Amniotic epithelial cell (primary cell): ENCODE measurements around the gene MRGPRD.

Experiments used
- DNase-seq: peaks from one replicate; pipeline ENCODE4 v3.0.0-alpha.2; 2010; ENCODE audit warnings: low read depth

The MRGPRD gene

DNA sequence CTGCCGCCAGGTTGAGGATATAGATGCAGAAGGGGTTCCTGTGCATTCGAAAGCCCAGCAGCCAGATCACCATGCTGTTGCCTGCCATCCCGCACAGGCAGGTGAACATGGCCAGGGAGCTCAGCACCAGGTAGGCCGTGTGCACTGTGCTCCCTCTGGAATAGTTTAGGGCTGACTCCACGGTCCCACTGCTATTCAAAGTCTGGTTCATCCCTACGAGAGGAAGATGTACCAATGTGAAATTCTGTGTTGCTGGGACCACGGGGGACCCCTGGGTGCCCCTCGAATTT lies at the start of gene MRGPRD:
Gene MRGPRD, minus strand, starts transcription at position 211 of the 290 bp plus-strand sequence. Its CDS starts 0 bp downstream, at position 211.
- DNase-seq = no peak

- DNase-seq = peak; percentile 38
These were observed 49.5 kb upstream of the MRGPRD start for GRCh38 chr11:69030301-69030700.

DNA sequence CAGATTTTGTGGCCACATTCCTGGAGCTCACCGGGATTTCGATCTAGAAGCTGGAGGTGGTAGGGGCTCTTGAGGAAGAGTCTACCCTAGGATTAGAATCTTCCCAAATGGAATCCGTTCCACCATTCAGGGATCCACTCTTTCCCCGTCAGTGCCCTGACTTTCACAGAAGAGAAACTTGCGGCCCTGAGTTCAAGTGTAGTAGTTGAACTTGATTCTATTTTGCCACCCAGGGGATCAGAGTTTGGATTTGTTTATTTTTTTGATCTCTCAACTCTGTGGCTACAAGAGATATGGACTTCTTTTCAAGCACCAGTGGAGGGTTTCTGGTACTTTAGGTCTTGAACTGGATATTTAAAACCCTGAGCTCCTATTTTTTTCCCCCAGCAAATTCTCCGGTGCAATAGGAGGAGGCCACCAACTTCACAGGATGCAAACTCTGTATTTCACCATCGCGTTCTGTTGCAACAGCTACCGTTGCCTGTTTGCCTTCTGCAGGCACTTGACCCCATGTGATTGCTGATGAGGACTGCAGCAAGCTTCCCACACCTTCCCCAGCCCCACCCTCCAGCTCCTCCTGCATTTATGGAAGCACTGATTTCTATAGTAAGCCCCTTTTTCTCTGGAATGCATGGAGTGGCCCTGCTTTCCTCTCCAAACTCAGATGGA lies 47.1 kb upstream of the MRGPRD start:
- peak; percentile 88 for DNase-seq

DNA sequence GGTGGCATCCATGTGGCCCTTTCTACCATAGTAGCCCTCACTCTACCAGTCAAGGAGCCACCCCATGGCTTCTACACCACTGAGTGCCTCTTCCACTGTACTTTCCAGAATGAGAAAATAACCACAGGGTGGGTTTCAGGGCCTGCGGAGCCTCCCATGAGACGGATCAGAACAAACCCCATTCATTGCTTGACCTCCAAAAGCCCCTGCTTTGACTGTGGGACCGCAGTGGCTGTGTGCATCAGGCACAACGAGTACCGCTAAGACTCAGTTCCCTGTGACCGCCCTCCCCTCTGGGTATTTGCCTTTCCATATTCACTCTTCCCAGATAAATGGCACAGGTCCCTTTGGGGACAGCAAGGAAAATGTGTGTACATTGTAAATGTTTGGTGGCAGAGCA lies 43.7 kb upstream of the MRGPRD start:
- DNase-seq = no peak

- DNase-seq = peak; percentile 70
These were observed 41.5 kb upstream of the MRGPRD start for GRCh38 chr11:69022260-69022659.

DNA sequence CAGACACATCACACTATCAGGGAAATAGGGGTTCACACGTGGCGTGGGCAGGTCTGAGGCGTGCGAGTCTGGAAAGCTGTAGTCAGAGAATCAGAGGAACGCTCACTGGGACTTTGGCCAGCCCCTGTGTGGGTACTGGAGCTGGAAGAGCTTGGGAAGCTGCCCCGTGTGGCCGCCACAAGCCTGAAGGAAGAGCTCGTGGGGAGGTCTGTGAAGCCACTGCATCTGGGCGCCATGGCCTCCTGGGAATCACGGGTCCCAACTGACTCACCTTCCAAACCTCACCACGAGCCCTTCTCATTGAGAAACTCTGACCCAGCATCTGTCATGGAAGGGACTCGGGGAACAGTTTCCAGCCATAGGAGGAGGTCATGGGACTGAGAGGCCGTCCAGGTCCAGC lies 38.1 kb upstream of the MRGPRD start:
- DNase-seq = peak; percentile 44

DNA sequence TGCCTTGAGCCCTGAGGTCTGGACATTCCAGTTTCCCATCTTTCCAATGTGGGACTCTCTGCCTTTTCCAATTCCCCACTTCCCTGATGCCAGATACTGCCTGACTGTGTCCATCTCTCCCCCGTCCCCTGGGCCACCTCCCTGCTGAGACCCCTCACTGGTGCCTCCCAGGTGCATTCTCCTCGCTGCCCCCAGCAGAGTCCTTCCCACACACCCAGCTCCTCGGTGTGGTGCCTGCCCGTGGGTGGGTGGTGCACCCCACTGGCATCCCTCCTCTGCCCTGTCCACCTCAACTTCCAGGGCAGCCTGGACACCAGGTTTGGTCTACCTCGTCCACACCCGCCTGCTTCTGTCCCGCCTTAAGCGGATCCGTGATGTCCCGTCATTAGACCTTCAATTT lies 37.2 kb upstream of the MRGPRD start:
- no peak for DNase-seq

DNA sequence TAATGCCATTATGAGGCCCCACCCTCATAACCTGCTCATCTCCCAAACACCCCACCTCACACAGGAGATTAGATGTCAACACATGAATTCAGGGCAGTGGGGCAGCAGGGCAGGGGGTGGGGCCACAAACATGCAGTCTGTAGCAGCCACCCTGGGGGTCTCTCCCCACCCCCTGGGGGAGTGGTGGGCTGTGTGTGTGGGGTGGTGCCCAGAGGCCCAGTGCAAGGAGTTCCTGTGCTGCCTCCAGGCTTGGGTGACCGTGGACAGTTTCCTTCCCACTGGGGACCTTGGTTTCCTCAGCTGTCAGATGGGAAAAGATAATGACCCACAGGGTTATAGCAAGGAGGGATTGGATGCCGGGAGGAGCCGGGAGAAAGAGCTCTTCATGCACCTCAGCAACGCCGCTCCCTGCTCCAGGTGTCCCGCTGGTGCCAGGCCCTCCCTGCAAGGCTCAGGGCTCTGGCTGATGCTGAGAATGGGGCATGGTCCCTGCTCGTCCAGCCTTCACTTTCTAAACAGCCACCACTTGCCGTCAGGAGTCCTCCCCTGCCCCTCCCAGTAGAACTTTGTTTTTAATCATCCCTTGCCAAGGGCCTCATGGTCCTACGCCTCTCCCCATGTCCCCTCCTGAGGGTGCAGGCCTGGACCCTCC lies 34.2 kb upstream of the MRGPRD start:
- DNase-seq = no peak

- DNase-seq = no peak
These were observed 33.5 kb upstream of the MRGPRD start for GRCh38 chr11:69014084-69014851.

GRCh38 chr11:69013009-69013951 lies 32.5 kb upstream of the MRGPRD start, which contains the start of gene MRGPRF:
TSS of gene MRGPRF (minus strand) at chr11:69013246. CDS start at chr11:69009901, 3,345 bp downstream.
- DNase-seq = peak; percentile 45

- DNase-seq = peak; percentile 66
These were observed 31.6 kb upstream of the MRGPRD start for GRCh38 chr11:69012092-69013008.

DNA sequence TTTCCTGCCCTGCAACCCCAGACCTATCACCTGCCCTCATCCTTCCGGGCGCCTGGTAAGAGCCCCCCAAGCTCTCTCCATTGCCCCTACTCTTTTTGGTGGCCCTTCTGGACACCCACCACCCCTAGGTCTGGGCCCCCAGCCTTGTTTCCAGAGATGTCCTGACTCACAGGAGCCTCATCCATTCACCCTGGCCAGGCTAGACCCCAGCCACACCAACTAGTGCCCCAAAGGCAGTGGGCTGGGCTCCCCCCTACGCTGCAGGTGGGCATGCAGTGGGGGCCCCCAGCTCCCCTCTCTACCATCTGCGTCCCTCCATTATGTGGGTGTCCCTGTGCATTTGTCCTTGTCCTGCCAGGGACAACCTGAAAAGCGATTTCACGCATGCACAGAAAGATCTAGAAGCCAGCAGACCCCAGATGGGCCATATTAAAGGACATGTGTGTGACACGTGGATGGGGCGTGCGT lies 30.9 kb upstream of the MRGPRD start:
- DNase-seq = no peak

DNA sequence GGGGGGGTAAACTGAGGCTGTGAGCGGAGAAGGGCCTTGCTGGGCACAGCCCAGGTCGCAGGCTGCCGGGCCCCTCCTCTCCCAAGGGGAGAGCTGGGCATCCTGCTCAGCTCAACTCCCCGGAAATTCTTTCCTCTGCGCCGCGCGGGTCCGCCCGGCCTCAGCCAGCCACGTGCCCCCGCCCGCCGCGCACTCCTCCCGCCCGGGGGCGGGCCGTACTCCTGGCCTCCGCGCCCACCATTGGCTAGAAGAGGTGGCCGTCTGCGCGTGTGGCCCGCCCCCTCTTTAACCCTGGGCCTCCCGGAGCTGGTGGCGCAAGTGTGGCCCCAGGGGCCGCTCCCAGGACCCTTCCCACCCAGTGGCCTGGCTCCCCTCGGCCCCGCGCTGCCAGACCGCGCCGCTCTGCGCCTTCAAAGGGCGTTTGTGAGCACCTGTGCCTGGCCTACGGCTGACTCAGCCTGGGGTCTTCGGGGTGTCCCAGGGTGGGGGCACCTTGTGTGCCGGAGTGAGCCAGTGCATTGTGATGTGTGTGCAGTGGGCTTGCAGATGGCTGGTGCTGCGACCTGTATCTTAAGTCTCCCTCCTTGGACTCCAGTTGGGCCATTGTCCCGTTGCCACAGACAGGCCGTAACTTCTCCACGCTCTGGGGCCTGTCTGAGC lies 30.3 kb upstream of the MRGPRD start:
- peak; percentile 74 for DNase-seq

- no peak for DNase-seq
These were observed 29.6 kb upstream of the MRGPRD start for GRCh38 chr11:69010361-69010891.

DNA sequence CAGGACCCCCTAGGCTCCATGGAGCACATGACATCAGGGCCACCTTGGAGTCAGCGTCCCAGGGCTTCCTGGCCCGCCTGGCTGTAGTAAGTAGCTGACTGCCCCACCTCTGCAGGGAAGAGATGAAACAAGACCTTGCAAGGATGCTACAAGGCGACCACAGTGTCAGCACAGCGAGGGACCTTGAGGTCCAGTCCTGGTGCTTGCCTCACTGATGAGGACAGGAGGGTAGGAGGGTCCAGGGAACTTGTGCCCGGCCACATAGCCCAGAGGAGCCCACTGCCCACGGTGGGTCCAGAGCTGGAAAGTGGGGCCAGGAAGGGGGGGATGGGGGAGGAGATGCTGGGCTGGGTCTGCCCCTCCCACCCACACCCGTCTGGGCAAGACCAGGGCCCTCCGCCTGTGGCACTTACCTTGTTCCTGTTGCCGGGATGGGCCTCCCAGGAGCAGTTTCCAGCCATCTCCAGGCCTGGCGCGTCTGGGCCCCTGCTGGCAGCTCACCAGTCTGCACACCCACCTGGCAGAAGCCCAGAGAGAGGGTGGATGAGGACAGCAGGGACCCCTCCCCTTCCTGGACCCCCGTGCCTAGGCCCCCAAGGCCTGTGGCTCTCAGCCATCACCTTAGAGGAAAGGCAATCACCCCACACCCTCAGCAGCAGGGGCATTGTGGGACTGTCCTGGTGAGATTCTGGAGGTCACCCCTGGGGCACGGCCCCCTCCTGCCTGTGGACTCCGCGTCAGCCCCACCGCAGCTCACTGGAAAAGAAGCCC lies 28.8 kb upstream of the MRGPRD start:
- DNase-seq = no peak

GRCh38 chr11:69008737-69009440 lies 28.1 kb upstream of the MRGPRD start:
- peak; percentile 97 for DNase-seq

- peak; percentile 51 for DNase-seq
These were observed 27.2 kb upstream of the MRGPRD start for GRCh38 chr11:69007975-69008381.

DNA sequence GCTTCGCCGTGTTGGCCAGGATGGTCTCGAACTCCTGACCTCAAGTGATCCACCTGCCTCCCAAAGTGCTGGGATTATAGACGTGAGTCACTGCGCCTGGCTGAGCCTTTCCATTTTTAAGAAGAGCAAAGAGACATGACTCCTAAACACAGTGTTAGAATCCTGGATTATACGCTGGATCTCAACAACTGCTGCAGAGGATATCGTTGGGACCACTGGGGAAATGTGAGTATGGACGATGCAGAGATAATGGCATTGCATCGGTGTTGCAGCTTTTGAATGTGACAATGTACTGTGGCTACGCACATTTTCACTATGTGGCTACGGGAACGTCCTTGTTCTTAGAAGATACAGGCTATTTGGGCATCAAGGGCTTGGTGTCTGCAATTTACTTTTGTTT lies 26.0 kb upstream of the MRGPRD start:
- no peak for DNase-seq
